ENCODE measurements around the gene SLC25A5.

- TF ChIP-seq EZH2 (IDR thresholded peaks at IDR 0.05; ENCODE audit: insufficient read depth, poor library complexity, severe bottlenecking) (no peak), EZH2phosphoT487 (IDR thresholded peaks at IDR 0.05; ENCODE audit: insufficient read depth, low read depth) (no peak)
Measured at GRCh38 chrX:119466970-119467369, 1.3 kb upstream of the SLC25A5 start.
